Measurements from ENCODE around the gene NAA15.
"Not testable (repeated sequence)": the region's sequence is repeated elsewhere in the genome, so short reads cannot be mapped to it uniquely, and the experiment has no call there.

The NAA15 gene

GRCh38 chr4:139301113-139301820 is at the start of gene NAA15:
TSS of gene NAA15 (plus strand) at chr4:139301505. CDS start at chr4:139301778, 273 bp downstream.
- peak; percentile 98 for DNase-seq (ENCODE audit: low read depth)

GRCh38 chr4:139253046-139253445 is 48.3 kb upstream of the NAA15 start:
- no peak for DNase-seq (ENCODE audit: low read depth)

GRCh38 chr4:139253713-139254112 is 47.6 kb upstream of the NAA15 start:
- peak; percentile 71 for DNase-seq (ENCODE audit: low read depth)

GRCh38 chr4:139255581-139255980 is 45.7 kb upstream of the NAA15 start:
- DNase-seq (ENCODE audit: low read depth) = not testable (repeated sequence)

- DNase-seq (ENCODE audit: low read depth) = peak; percentile 50
Measured at GRCh38 chr4:139256349-139256748, 45.0 kb upstream of the NAA15 start.

- no peak for DNase-seq (ENCODE audit: low read depth)
Measured at GRCh38 chr4:139265654-139266053, 35.7 kb upstream of the NAA15 start.

- DNase-seq (ENCODE audit: low read depth) = no peak
Measured at GRCh38 chr4:139266208-139266582, 35.1 kb upstream of the NAA15 start.

- DNase-seq (ENCODE audit: low read depth) = peak; percentile 90
Measured at GRCh38 chr4:139266583-139267257, 34.6 kb upstream of the NAA15 start.

- no peak for DNase-seq (ENCODE audit: low read depth)
Measured at GRCh38 chr4:139267301-139267700, 34.0 kb upstream of the NAA15 start.

GRCh38 chr4:139273835-139274234 is 27.5 kb upstream of the NAA15 start:
- no peak for DNase-seq (ENCODE audit: low read depth)

GRCh38 chr4:139274790-139275189 is 26.5 kb upstream of the NAA15 start:
- no peak for DNase-seq (ENCODE audit: low read depth)

GRCh38 chr4:139275281-139275735 is 26.0 kb upstream of the NAA15 start:
- DNase-seq (ENCODE audit: low read depth) = no peak

- no peak for DNase-seq (ENCODE audit: low read depth)
Measured at GRCh38 chr4:139278485-139278884, 22.8 kb upstream of the NAA15 start.

- peak; percentile 23 for DNase-seq (ENCODE audit: low read depth)
Measured at GRCh38 chr4:139278912-139279759, 22.2 kb upstream of the NAA15 start.

- DNase-seq (ENCODE audit: low read depth) = peak; percentile 50
Measured at GRCh38 chr4:139279760-139280620, 21.3 kb upstream of the NAA15 start, which contains the start of gene MGARP. TSS of gene MGARP (minus strand) at chr4:139280225. CDS start at chr4:139280158, 67 bp downstream.

GRCh38 chr4:139282065-139282720 is 19.1 kb upstream of the NAA15 start:
- DNase-seq (ENCODE audit: low read depth) = peak; percentile 81

- peak; percentile 56 for DNase-seq (ENCODE audit: low read depth)
Measured at GRCh38 chr4:139282721-139283075, 18.6 kb upstream of the NAA15 start.

GRCh38 chr4:139286186-139286698 is 15.1 kb upstream of the NAA15 start:
- no peak for DNase-seq (ENCODE audit: low read depth)

- peak; percentile 90 for DNase-seq (ENCODE audit: low read depth)
Measured at GRCh38 chr4:139295206-139295941, 5.9 kb upstream of the NAA15 start.

- DNase-seq (ENCODE audit: low read depth) = no peak
Measured at GRCh38 chr4:139295942-139296299, 5.4 kb upstream of the NAA15 start.
